ENCODE data around the gene CD68.
A peak's percentile ranks its signal among the peaks of the same experiment; 100 is the strongest.

The CD68 gene

GRCh38 chr17:7558544-7559319 lies 20.7 kb upstream of the CD68 start, which contains the start of gene TNFSF13:
TSS of gene TNFSF13 (plus strand) at chr17:7558750. CDS start at chr17:7559040, 290 bp downstream.
- CTCF ChIA-PET = interaction anchor here (0.9 to 6.5 kb wide), 4 partner anchors 9 to 204 kb away, joined by 3 to 55 read pairs (median 26); partner anchors contain the start of genes KCTD11, TMEM102 and TMEM95
- POLR2A ChIA-PET = interaction anchor here (0.6 kb wide), 1 partner anchor 21 kb away, joined by 3 read pairs; the partner anchor contains the start of gene CD68
- no peak for TF ChIP-seq CTCF (IDR thresholded peaks at IDR 0.05; ENCODE audit: control extremely low read depth, extremely low read depth, low read depth, missing control alignments)
- DNase-seq (ENCODE audit: extremely low spot score) = no peak

DNA sequence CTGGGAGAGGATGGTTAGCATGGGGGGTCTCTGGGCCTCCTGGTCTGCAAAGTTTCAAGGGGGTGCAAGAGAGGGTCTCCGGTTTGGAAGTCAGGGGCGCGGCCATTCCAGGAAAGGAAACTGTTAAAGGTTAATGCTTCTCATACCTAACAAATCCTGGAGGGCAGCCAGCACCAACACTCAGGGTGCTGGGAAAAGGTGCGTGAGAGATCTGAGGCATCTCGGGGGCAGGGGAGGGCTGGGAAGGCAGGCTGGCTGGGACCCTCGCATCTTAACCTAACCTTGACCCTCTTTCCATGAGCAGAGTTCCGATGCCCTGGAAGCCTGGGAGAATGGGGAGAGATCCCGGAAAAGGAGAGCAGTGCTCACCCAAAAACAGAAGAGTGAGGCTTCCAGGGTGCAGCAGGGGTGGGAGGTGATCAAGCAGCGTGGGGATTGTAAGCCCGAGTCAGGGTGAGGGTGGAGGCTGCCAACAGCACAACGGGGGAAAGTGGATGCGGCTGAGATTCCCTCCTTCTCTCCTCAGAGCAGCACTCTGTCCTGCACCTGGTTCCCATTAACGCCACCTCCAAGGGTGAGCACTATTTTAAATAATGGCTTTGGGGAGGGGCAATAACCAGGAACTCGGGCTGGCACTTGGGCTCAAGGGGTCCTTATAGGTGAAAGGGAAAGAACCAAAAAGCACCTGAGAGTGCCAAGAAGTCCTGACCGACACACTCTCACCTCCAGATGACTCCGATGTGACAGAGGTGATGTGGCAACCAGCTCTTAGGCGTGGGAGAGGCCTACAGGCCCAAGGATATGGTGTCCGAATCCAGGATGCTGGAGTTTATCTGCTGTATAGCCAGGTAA lies 19.9 kb upstream of the CD68 start:
- no peak for DNase-seq (ENCODE audit: extremely low spot score)
- TF ChIP-seq CTCF (IDR thresholded peaks at IDR 0.05; ENCODE audit: control extremely low read depth, extremely low read depth, low read depth, missing control alignments) = no peak
- ChIA-PET POLR2A (interaction anchor here (1.3 kb wide), 1 partner anchor 14 kb away, joined by 4 read pairs; no protein-coding TSS in a partner anchor), CTCF (interaction anchor here (1.0 to 6.5 kb wide), 28 partner anchors 7 to 278 kb away, joined by 3 to 74 read pairs (median 10); partner anchors contain the start of genes CD68, KCTD11, SLC2A4 and SPEM2)

GRCh38 chr17:7560172-7561027 lies 19.0 kb upstream of the CD68 start:
- POLR2A ChIA-PET = interaction anchor here (1.3 to 1.5 kb wide), 2 partner anchors 13 to 75 kb away, joined by 4 to 6 read pairs; partner anchors contain the start of gene POLR2A
- CTCF ChIA-PET = interaction anchor here (0.6 to 6.5 kb wide), 52 partner anchors 8 to 304 kb away, joined by 3 to 74 read pairs (median 5); partner anchors contain the start of genes ACAP1, ATP1B2, CD68 and KCTD11
- DNase-seq (ENCODE audit: extremely low spot score) = peak; percentile 68
- TF ChIP-seq CTCF (IDR thresholded peaks at IDR 0.05; ENCODE audit: control extremely low read depth, extremely low read depth, low read depth, missing control alignments) = no peak

DNA sequence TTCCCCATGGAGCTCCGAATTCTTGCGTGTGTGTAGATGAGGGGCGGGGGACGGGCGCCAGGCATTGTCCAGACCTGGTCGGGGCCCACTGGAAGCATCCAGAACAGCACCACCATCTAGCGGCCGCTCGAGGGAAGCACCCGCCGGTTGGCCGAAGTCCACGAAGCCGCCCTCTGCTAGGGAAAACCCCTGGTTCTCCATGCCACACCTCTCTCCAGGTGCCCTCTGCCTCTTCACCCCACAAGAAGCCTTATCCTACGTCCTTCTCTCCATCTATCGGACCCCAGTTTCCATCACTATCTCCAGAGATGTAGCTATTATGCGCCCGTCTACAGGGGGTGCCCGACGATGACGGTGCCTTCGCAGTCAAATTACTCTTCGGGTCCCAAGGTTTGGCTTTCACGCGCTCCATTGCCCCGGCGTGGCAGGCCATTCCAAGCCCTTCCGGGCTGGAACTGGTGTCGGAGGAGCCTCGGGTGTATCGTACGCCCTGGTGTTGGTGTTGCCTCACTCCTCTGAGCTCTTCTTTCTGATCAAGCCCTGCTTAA lies 18.3 kb upstream of the CD68 start:
- DNase-seq (ENCODE audit: extremely low spot score) = peak; percentile 90
- ChIA-PET POLR2A (interaction anchor here (1.3 to 1.5 kb wide), 2 partner anchors 12 to 76 kb away, joined by 4 to 6 read pairs; partner anchors contain the start of gene POLR2A), CTCF (interaction anchor here (0.6 to 6.5 kb wide), 53 partner anchors 9 to 515 kb away, joined by 3 to 74 read pairs (median 5); partner anchors contain the start of genes ACAP1, ATP1B2, CD68 and KCTD11)
- TF ChIP-seq CTCF (IDR thresholded peaks at IDR 0.05; ENCODE audit: control extremely low read depth, extremely low read depth, low read depth, missing control alignments) = peak; percentile 86

DNA sequence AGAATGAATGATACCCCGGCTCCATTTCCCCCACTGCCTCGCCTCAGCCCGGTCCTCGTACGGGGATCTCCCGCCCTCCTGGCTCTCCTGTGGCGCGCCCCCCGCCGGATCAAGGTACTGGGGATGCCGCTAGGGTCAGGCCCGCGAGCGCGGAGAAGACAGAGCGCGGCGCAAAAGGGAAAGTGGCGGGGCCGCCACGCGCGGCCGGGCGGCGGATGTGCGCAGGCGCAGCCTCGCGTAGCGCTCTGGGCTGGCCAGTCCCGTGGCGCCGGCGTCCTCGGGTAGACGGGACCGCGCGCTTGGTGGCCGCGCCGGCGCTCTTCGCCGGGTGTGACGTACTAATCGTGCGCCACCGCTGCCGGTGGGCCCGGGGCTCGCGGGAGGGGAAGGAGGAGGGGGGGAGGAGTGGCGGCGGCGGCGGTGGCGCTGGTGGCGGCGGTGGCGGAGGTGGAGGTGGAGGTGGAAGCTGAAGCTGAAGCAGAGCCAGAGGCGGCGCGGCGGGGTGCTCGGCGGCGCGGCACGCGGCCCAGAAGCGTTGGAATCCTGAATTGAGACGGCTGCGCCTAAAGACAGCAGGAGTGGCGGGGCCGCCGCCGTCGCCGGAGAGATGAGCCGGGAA lies 17.7 kb upstream of the CD68 start, which contains the start of gene SENP3:
Gene SENP3, plus strand, starts transcription at position 331 of the 619 bp plus-strand sequence. CDS start 1,158 bp downstream, outside the sequence.
- DNase-seq (ENCODE audit: extremely low spot score) = peak; percentile 98
- CTCF ChIA-PET = interaction anchor here (0.7 to 6.5 kb wide), 37 partner anchors 9 to 516 kb away, joined by 3 to 74 read pairs (median 7); partner anchors contain the start of genes ACAP1, ATP1B2, KCTD11 and MPDU1
- POLR2A ChIA-PET = interaction anchor here (0.8 to 1.5 kb wide), 2 partner anchors 77 to 126 kb away, joined by 3 to 6 read pairs; partner anchors contain the start of gene POLR2A
- TF ChIP-seq CTCF (IDR thresholded peaks at IDR 0.05; ENCODE audit: control extremely low read depth, extremely low read depth, low read depth, missing control alignments) = no peak
